T-helper 1 cell treated with Interleukin-12 subunit alpha and Interleukin-12 subunit beta and Interleukin-4 antibody, amounts not matched to agents 30 ng/mL and 1 ng/mL, for 36 hours (primary cell): ENCODE data around the gene ACSM5. TPM values are rescaled to one million over a fixed set of nuclear protein-coding genes. Genes with fewer than 3 reads are reported as not detected.
"Not testable (repeated sequence)": the region's sequence is repeated elsewhere in the genome, so short reads cannot be mapped to it uniquely, and the experiment has no call there.

ENCODE experiments used
- intact Hi-C: fragments of 100-400 bp; cut with micrococcal nuclease; formaldehyde crosslinking; loops from one replicate; pipeline ENCODE4 v1.15.1; 2024
- total RNA-seq: library from RNA; stranded (reverse); gene quantifications from 2 replicates; pipeline ENCODE4 v1.2.3, GENCODE V29; 2022

The ACSM5 gene
- total RNA-seq, 1 donor from 2014 or later: not detected

DNA sequence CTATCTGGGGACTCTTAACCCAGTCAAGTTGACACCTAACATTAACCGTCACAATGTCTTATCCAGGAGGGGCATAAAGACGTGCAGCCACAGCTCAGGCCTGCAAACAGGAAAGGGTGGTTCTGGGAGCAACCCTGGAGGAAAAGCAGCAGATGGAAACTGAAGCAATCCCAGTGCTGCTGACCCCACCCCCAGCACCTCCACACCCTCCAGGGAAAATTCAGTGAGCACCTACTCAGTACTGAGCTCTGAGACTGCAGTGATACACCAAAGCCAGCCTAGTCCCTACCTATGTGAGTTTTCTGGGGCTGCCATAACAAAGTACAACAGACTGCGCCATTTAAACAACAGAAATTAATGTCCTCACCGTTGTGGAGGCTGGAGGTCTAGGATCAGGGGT, 32.5 kb downstream of the ACSM5 start:
- intact Hi-C loops: not testable (repeated sequence)

DNA sequence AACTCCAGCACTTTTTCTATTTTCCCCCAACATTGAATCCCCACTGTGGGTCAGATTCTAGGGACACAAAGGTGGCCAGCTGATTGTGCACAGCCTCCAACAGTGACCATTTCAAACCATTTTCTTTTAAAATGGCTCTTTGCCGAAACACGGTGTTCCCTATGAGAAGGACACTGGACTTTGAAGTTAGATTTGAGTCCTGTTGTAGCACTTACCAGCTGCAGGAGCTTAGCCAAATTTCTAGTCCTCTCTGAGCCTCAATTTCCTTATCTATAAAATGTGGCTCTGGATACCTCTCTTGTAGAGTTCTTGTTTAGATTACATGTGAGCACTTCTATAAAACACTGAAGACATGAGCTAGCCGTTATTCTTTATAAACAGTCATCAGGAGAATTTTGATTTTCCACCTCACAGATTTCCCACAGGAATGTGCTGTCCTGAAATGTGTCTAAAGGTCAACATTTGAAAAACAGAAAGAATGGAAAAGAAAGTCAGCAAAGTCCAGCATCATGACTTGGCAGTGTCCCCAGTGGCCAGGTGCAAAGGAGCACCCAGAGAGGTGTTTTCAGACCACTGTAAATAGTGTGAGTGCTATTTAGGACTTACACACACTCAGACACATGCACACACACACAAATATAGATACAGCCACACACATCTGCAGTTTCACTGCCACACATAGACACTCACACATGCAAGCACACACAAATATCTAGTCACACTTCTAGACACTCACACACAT, 37.5 kb downstream of the ACSM5 start:
- intact Hi-C loops: not testable (repeated sequence)

DNA sequence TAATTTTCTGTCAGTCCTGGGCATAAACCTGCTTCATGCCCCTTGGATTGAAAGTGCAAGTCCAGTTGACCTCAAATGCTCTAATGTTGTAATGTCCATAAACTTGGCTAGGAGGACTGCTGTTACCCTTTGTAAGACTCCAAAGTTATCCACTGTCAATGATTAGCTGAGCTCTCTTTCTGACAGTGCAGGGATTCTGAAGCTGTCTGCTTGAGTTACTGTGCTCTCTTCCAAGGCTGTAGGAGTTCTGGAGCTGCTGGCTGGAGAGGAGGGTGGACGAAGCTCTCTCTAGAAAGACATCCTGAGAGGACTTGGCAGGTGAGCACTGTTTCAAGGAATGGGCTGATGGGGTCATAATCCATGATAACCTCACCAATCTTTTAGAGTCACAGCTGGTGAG, 42.0 kb downstream of the ACSM5 start, which contains the start of gene ACSM2A:
Gene ACSM2A, plus strand, starts transcription at position 158 of the 400 bp plus-strand sequence. CDS start 8,594 bp downstream, outside the sequence.
- intact Hi-C loops: not testable (repeated sequence)

DNA sequence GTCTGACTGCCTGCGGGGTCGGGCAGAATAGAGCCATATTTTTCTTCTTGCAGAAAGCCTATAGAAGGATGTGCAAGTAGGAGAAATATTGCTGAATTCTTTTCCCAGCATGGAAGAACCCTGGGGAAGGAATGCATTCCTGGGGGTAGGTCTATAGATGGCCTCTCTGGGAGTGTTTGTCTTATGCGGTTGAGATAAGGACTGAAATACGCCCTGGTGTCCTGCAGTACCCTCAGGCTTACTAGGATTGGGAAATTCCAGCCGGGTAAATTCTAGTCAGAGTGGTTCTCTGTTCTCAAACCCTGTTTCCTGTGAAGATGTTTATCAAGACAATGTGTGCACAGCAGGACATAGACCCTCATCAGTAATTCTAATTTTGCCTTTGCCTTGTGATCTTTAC, 44.3 kb downstream of the ACSM5 start:
- intact Hi-C loops: not testable (repeated sequence)

DNA sequence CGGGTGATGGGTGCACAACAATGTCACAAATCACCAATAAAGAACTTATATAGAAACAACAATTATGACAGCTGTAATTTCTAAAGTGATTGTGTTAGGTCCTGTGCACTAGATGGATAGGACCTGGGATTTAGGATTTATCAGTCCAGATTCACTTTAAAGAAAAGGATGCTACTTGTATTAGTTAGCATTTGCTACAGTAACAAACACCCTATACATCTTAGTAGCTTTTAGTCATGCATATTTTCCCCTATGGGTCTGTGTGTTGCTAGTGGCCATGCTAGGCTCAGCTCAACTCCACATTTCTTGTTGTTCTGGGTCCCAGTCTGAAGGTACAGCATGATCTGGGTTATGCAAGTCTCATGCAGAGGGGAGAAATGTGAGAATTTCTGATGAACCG, 49.9 kb downstream of the ACSM5 start:
- intact Hi-C loops: not testable (repeated sequence)

DNA sequence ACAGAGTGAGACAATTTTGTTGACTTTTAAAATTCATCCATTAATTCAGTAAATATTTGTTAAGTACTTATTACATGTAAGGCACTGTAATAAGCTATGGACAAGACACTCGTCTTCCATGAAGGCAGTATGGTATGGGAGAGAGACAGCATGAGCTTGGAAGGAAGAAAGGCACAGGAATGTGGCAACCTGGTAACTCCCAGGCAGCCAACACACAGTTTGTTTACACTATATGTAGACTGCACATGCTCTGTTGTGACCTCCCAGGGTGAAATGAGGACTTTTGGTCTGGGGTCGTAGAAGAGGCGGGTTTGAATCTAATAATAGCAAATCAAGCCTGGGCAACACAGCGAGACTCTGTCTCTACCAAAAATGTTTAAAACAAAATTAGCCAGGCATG, 51.0 kb downstream of the ACSM5 start:
- intact Hi-C loops: not testable (repeated sequence)

DNA sequence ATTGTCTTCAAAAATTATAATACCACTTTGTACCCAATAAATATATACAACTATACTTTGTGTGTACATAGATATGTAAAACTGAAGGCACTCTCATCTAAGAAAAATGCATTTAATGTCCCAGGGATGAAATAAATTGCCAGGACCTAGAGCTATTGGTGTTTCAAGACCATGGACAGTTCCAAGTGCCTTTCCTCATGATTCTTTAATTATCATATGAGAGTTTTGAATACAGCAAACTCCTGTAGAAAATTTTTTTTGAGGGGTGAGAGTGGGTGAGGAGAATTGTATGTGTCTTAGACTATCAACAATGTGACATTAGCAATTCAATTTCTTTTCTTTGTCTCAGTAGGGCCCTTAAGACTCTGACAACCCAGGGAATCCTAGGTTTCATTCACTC, 59.6 kb downstream of the ACSM5 start:
- intact Hi-C loops: not testable (repeated sequence)

DNA sequence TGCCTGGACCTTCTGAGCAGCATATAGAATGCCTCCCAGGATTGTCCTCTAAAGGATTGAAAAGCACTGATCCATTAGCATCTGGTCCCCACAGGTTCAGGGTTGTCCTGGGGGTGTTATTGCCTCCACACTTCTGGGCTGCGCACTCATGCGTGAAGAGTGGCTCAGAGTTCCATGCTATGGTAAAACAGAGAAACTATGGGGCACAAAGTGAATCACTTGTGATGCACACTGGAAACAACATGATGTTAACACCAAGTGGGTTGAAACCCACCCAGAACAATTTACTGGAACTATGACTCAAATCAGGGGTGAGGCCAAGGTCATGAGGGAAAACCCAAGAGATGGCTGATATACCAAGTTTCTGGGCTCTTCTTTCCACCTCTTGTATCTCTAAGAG, 60.6 kb downstream of the ACSM5 start:
- intact Hi-C loops: not testable (repeated sequence)

DNA sequence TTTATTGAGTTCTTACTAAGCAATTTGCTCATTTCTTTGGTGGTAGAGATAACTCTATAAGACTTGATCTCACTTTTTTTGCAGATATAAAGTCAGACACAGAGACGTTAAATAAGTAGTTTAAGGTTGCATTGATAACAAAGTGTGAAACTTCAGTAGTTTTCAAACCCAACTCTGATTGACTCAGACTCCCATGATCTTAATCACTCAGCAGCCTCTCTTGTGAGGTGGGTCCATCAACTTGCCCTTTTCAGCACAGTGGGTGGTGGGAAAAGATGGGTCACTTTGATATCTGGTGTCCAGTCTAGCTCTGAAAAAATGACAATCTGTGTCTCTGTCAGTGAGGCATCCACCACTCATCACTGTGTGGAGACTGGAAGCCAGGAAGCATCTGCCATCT, 61.4 kb downstream of the ACSM5 start:
- intact Hi-C loops: not testable (repeated sequence)

DNA sequence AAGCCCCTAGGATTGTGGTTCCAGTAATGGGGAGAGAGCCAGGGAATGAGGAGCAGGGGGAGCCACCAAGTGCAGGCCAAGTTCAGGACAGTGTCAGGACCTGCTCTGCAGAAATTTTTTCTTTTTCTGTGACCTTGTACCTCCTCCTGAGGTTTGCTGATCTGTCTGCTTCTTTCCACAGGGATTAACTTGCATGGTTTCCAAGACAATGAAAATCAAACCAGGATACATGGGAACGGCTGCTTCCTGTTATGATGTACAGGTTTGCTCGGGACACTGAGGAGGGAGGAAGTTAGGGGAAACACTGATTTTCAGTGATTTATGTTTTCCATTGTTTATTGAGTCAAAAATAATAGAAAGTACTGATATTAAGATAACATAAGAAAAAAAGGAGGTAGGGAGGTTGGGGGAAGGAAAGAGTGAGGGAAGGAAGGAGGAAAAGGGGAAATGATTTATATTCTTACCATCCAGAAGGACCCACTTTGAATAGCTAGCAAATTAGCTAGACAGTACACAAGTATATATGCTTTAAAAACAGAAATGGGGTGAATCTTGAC, 67.9 kb downstream of the ACSM5 start:
- intact Hi-C loops: not testable (repeated sequence)

DNA sequence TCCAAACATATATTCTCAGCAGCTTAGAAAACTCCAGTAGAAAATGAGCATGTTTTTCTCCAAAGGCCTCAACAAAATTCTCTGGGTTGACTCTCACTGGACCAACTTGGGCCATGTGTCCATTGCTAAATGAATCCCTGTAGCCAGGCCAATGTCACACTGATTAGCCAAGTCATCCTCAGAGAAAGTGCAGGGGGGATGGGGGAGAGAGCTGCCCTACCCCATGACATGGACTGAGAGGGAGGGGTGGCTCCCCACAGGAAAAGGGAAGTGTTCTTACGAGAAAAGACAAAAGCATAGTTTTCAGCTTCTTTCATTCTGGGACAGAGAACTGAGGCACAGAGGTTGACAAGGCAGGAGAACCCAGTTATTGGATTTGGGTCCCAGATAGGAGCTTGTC, 74.7 kb downstream of the ACSM5 start:
- intact Hi-C loops: not testable (repeated sequence)

DNA sequence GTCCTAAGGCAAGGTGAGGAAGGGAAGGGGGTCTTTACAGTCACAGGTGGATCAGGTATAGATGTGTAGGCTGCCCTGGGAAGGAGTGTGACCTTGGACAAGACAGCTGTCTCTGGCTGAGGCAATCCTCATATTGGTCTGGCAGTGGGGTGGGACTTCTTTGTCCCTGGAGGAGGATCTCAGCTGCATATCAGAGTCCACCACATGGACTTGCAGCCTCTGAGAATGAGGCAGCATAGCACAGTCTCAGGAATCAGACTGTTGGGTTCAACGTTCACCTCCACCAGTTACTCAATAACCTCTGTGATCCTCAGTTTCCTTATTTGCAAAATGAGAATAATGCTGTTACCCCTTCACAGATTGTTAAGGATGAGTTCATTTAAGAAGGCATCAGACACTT, 75.4 kb downstream of the ACSM5 start:
- intact Hi-C loops: no loop called here

DNA sequence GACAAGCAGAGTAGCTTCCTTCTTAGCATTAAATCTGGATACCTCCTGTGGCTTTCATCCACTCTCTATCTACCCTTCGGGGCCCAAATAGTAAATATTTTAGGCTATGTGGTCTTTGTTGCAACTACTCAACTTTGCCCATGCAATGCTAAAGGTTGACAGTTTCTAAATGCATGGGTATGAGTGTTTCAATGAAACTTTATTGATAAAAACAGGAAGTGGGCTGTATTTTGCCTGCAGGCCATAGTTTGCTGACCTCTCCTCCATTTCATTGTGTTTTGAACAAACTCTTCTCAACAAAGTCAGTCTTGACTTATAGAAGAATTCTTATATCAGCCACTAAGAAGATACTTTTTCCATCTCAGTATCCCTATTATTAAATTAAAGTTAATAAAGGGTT, 76.1 kb downstream of the ACSM5 start:
- intact Hi-C loops: no loop called here

Other genes starting within 250 kb of the ACSM5 start
- not detected in 2 replicates for gene GP2, start 82.0 kb upstream of the ACSM5 start, total RNA-seq
- not detected in 2 replicates for gene UMOD, start 56.8 kb upstream of the ACSM5 start, total RNA-seq
- not detected in 2 replicates for gene PDILT, start 4.8 kb upstream of the ACSM5 start, total RNA-seq
- not detected in 2 replicates for gene ACSM2A, start 42.0 kb downstream of the ACSM5 start, total RNA-seq
- not detected in 2 replicates for gene ACSM2B, start 166.8 kb downstream of the ACSM5 start, total RNA-seq